ENCODE data around the gene MGARP. TPM values are rescaled to one million over a fixed set of nuclear protein-coding genes. Genes with fewer than 3 reads are reported as not detected.
"Not testable (repeated sequence)": the region's sequence is repeated elsewhere in the genome, so short reads cannot be mapped to it uniquely, and the experiment has no call there.

The MGARP gene
- polyA plus RNA-seq: under 1 TPM in 3 of 4 donors, not detected in 1; 0.25 to 0.89 (median 0.35) TPM
- long read RNA-seq, donor 1: 0 reads
- long read RNA-seq, donor 2: 0 reads
- long read RNA-seq, donor 3: 0 reads
- long read RNA-seq, donor 4: 0 reads
- long read RNA-seq, donor 5: 0 reads
- long read RNA-seq, donor 6: 0 reads
- long read RNA-seq, donor 7: 0 reads
- long read RNA-seq, donor 8: 0 reads
- long read RNA-seq, donor 9: 0 reads
- long read RNA-seq, donor 10: 0 reads

DNA sequence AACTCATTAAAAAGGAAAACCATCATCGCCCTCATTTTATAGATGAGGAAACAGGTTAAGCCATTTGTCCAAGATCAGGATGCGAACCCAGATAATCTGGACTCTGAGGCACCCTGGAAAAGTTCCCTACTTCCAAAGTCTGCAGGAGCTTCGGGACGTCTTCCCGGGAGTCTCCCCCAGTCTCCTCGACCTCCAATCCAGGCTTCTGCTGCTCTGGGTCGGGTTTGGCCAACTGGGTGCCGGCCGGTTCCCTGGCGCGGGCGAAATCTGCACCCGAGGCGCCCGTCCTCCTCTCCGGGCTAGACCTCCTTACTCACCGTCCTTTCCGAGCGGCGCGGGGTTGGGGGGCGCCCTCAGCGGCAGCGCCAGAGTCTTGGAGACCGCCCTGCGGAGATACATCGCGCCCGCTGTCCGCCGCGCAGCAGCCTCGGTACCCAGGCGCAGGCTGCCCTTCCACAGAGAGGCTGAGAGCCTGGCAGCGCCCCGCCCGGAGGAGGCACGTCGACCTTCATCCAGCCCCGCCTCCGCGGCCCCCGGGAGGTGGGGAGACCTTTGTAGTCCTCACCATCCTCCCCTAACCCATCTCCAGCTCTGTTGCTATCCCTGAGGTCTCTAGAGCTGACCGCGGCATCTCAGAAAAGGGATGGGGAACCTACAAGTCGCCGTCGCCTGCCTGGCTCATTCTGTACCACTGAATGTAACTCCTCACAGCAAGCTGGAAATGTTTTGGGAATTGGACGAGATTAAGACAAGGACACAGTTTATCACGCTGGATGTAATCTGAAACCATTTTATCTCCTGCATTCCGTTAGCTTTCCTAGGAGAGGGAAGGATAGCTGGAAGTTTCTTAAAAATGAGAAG is at the start of gene MGARP:
TSS of gene MGARP (minus strand) at position 466 of the 861 bp plus-strand sequence. CDS start at position 399, 67 bp downstream.
- H3K27me3 ChIP-seq (ENCODE audit: control insufficient read depth in 3 of 3, insufficient read depth in 3 of 3, low read length in 3 of 3): peaks cover 0 to 40% (median 16%) of the 10 kb centered on the region in 3 donors
- FAIRE-seq (no peak), DNase-seq (peak in 1 of 2 donors; percentile 37)
- no peak within 1 kb of the TSS for H3K27ac ChIP-seq (ENCODE audit: low read depth in 1 of 3, low read length in 2 of 3)
- no peaks in the 10 kb centered on the region for H3K9me3 ChIP-seq (ENCODE audit: control insufficient read depth in 2 of 2, insufficient read depth in 1 of 2, low read depth in 1 of 2, low read length in 1 of 2)
- WGBS, 3 donors: 5 to 10% (median 7%) methylated on average over 44 to 51 of the region's 51 CpGs
- peaks cover 0 to 8% (median 4%) of the 10 kb centered on the region in 3 donors for H3K4me1 ChIP-seq (ENCODE audit: control insufficient read depth in 3 of 3, insufficient read depth in 2 of 3, low read depth in 1 of 3, low read length in 2 of 3)
- peak within 1 kb of the TSS in 2 of 3 donors; percentile 30 to 35 for H3K4me3 ChIP-seq (ENCODE audit: low read depth in 1 of 3, low read length in 3 of 3)
- H3K36me3 ChIP-seq (ENCODE audit: control insufficient read depth in 3 of 3, insufficient read depth in 2 of 3, low read depth in 1 of 3, low read length in 3 of 3): no peaks in the 10 kb centered on the region

DNA sequence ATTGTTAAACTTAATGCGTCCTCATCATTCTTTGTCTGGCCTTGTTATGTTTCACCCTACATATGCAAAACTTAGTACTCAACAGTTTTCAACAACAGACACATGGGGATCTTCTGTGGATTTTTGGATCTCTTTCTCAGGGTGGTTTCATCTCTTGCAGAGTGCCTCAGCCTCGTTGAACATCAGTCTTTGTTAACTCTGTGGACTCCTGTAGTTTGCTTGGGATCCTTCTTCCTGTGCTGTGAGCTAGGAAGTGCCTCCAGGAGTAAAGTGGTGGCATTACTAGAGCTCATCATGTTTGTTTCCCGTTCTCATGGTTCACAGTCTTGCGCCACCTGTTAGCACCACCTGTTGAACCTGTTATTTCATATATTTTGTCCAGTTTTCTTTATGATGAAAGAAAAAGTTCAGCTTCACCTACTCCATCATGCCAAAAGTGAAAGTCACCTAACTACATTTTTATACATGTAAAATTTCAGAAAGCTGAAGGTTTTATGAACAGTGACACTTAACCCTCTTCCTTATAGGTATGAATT is 49.7 kb upstream of the MGARP start:
- FAIRE-seq: no peak

DNA sequence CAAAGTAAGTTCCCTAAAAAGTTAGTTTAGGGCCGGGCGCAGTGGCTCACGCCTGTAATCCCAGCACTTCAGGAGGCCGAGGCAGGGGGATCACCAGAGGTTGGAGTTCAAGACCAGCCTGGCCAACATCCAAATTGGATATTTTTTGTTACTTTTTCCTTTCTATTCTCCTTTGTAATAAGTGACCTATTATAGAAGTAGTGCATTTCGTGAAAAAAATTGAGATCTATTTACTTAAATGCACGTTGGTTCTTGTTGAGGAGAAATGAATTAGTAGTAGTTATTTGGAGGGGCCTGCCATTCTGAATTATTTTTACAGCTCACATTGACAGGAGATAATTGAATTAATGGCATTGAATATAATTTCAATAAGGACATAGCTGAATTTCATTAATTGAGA is 44.6 kb upstream of the MGARP start:
- 65 to 79% (median 67%) methylated on average over 6 of the region's 6 CpGs for WGBS, 3 donors
- H3K4me1 ChIP-seq (ENCODE audit: control insufficient read depth in 3 of 3, insufficient read depth in 2 of 3, low read depth in 1 of 3, low read length in 2 of 3): peaks cover 0 to 6% (median 0%) of the 10 kb centered on the region in 3 donors
- FAIRE-seq (no peak), DNase-seq (no peak)
- H3K36me3 ChIP-seq (ENCODE audit: control insufficient read depth in 3 of 3, insufficient read depth in 2 of 3, low read depth in 1 of 3, low read length in 3 of 3): peaks cover 0 to 20% (median 0%) of the 10 kb centered on the region in 3 donors
- no peaks in the 10 kb centered on the region for H3K27me3 ChIP-seq (ENCODE audit: control insufficient read depth in 3 of 3, insufficient read depth in 3 of 3, low read length in 3 of 3)
- peaks cover 0 to 6% of the 10 kb centered on the region in 2 donors for H3K9me3 ChIP-seq (ENCODE audit: control insufficient read depth in 2 of 2, insufficient read depth in 1 of 2, low read depth in 1 of 2, low read length in 1 of 2)
- H3K27ac ChIP-seq (ENCODE audit: low read depth in 1 of 3, low read length in 2 of 3): no peak overlapping the region
- no peak overlapping the region for H3K4me3 ChIP-seq (ENCODE audit: low read depth in 1 of 3, low read length in 3 of 3)

More for the DNA sequence above, 49.7 kb upstream of the MGARP start:
- H3K27ac ChIP-seq (ENCODE audit: low read depth in 1 of 3, low read length in 2 of 3): no peak overlapping the region
- H3K9me3 ChIP-seq (ENCODE audit: control insufficient read depth in 2 of 2, insufficient read depth in 1 of 2, low read depth in 1 of 2, low read length in 1 of 2): peaks cover 0 to 6% of the 10 kb centered on the region in 2 donors
- DNase-seq: no peak
- peaks cover 0 to 18% (median 0%) of the 10 kb centered on the region in 3 donors for H3K36me3 ChIP-seq (ENCODE audit: control insufficient read depth in 3 of 3, insufficient read depth in 2 of 3, low read depth in 1 of 3, low read length in 3 of 3)
- no peaks in the 10 kb centered on the region for H3K27me3 ChIP-seq (ENCODE audit: control insufficient read depth in 3 of 3, insufficient read depth in 3 of 3, low read length in 3 of 3)
- 81 to 91% (median 84%) methylated on average over 4 of the region's 4 CpGs for WGBS, 3 donors
- no peak overlapping the region for H3K4me3 ChIP-seq (ENCODE audit: low read depth in 1 of 3, low read length in 3 of 3)
- no peaks in the 10 kb centered on the region for H3K4me1 ChIP-seq (ENCODE audit: control insufficient read depth in 3 of 3, insufficient read depth in 2 of 3, low read depth in 1 of 3, low read length in 2 of 3)

DNA sequence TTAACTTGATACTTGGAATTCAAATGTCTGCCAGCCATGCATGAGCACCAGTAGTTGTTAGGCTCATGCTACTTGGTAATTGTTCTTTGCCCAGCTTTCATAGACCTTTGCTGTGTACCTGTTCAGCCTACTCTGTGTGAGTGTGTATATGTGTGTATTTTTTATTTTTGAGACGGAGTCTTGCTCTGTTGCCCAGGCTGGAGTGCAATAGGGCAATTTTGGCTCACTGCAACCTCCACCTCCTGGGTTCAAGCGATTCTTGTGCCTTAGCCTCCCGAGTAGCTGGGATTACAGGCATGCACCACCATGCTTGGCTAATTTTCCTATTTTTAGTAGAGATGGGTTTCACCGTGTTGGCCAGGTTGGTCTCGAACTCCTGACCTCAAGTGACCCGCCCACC is 42.5 kb upstream of the MGARP start:
- 93 to 99% (median 98%) methylated on average over 6 of the region's 6 CpGs for WGBS, 3 donors
- H3K27me3 ChIP-seq (ENCODE audit: control insufficient read depth in 3 of 3, insufficient read depth in 3 of 3, low read length in 3 of 3); FAIRE-seq; H3K4me3 ChIP-seq (ENCODE audit: low read depth in 1 of 3, low read length in 3 of 3); DNase-seq; H3K9me3 ChIP-seq (ENCODE audit: control insufficient read depth in 2 of 2, insufficient read depth in 1 of 2, low read depth in 1 of 2, low read length in 1 of 2); H3K4me1 ChIP-seq (ENCODE audit: control insufficient read depth in 3 of 3, insufficient read depth in 2 of 3, low read depth in 1 of 3, low read length in 2 of 3); H3K27ac ChIP-seq (ENCODE audit: low read depth in 1 of 3, low read length in 2 of 3): not testable (repeated sequence)
- H3K36me3 ChIP-seq (ENCODE audit: control insufficient read depth in 3 of 3, insufficient read depth in 2 of 3, low read depth in 1 of 3, low read length in 3 of 3): peaks cover 0 to 12% (median 0%) of the 10 kb centered on the region in 3 donors

DNA sequence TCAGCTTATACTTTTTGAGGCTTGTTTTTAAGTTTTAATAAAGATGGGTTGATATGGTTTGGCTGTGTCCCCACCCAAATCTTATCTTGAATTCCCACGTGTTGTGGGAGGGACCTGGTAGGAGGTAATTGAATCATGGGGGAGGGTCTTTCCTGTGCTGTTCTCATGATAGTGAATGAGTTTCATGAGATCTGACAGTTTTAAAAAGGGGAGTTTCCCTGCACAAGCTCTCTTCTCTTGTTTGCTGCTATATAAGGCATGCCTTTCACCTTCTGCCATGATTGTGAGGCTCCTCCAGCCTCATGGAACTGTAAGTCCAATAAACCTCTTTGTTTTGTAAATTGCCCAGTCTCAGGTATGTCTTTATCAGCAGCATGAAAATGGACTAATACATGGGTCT is 42.0 kb upstream of the MGARP start:
- not testable (repeated sequence) for H3K4me1 ChIP-seq (ENCODE audit: control insufficient read depth in 3 of 3, insufficient read depth in 2 of 3, low read depth in 1 of 3, low read length in 2 of 3); H3K9me3 ChIP-seq (ENCODE audit: control insufficient read depth in 2 of 2, insufficient read depth in 1 of 2, low read depth in 1 of 2, low read length in 1 of 2); FAIRE-seq

DNA sequence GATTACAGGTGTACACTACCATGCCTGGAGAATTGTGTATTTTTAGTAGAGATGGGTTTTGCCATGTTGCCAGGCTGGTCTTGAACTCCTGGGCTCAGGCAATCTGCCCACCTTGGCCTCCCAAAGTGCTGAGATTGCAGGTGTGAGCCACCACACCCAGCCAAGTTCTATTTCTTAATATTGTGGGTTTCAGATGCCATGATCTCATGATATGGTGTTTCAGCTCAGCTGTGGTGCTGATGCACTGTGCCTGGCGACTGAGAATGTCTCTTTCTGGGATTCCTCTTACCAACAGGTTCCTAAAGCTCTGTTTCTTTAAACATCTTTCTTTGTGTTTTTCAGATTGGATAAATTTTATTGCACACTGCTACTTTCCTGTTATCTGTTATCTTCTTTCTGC is 39.5 kb upstream of the MGARP start:
- no peak for FAIRE-seq
- DNase-seq: no peak
- no peaks in the 10 kb centered on the region for H3K9me3 ChIP-seq (ENCODE audit: control insufficient read depth in 2 of 2, insufficient read depth in 1 of 2, low read depth in 1 of 2, low read length in 1 of 2)
- H3K27ac ChIP-seq (ENCODE audit: low read depth in 1 of 3, low read length in 2 of 3): no peak overlapping the region
- H3K27me3 ChIP-seq (ENCODE audit: control insufficient read depth in 3 of 3, insufficient read depth in 3 of 3, low read length in 3 of 3): no peaks in the 10 kb centered on the region
- peaks cover 0 to 6% (median 0%) of the 10 kb centered on the region in 3 donors for H3K36me3 ChIP-seq (ENCODE audit: control insufficient read depth in 3 of 3, insufficient read depth in 2 of 3, low read depth in 1 of 3, low read length in 3 of 3)
- peaks cover 0 to 11% (median 0%) of the 10 kb centered on the region in 3 donors for H3K4me1 ChIP-seq (ENCODE audit: control insufficient read depth in 3 of 3, insufficient read depth in 2 of 3, low read depth in 1 of 3, low read length in 2 of 3)
- H3K4me3 ChIP-seq (ENCODE audit: low read depth in 1 of 3, low read length in 3 of 3): no peak overlapping the region
- WGBS, 3 donors: 79 to 90% (median 87%) methylated on average over 1 of the region's 1 CpG

More for the DNA sequence above, 42.0 kb upstream of the MGARP start:
- 31 to 54% (median 38%) methylated on average over 1 of the region's 1 CpG for WGBS, 3 donors
- not testable (repeated sequence) for H3K4me3 ChIP-seq (ENCODE audit: low read depth in 1 of 3, low read length in 3 of 3); H3K36me3 ChIP-seq (ENCODE audit: control insufficient read depth in 3 of 3, insufficient read depth in 2 of 3, low read depth in 1 of 3, low read length in 3 of 3); H3K27me3 ChIP-seq (ENCODE audit: control insufficient read depth in 3 of 3, insufficient read depth in 3 of 3, low read length in 3 of 3); DNase-seq; H3K27ac ChIP-seq (ENCODE audit: low read depth in 1 of 3, low read length in 2 of 3)

DNA sequence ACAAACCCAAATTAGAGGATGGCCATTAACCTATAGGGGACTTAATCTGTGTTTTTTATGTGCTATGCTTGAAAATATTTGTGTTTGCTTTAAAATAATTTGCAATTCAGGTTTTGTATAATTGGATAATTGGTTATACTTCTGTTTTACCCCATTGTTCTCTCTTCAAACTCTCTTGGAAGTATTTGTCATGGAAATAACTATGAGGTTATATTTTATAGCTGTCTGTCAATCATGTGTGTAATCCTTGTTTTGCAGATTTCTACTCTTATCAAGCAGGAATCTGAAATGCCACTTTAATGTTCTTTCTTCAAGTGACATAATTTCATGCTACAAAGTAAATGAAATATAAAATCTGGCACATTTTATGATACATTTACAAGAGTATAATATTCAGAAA is 37.6 kb upstream of the MGARP start:
- no peak overlapping the region for H3K4me3 ChIP-seq (ENCODE audit: low read depth in 1 of 3, low read length in 3 of 3)
- H3K27ac ChIP-seq (ENCODE audit: low read depth in 1 of 3, low read length in 2 of 3): no peak overlapping the region
- no peaks in the 10 kb centered on the region for H3K27me3 ChIP-seq (ENCODE audit: control insufficient read depth in 3 of 3, insufficient read depth in 3 of 3, low read length in 3 of 3)
- DNase-seq (no peak), FAIRE-seq (no peak)
- H3K36me3 ChIP-seq (ENCODE audit: control insufficient read depth in 3 of 3, insufficient read depth in 2 of 3, low read depth in 1 of 3, low read length in 3 of 3): peaks cover 0 to 7% (median 0%) of the 10 kb centered on the region in 3 donors
- H3K9me3 ChIP-seq (ENCODE audit: control insufficient read depth in 2 of 2, insufficient read depth in 1 of 2, low read depth in 1 of 2, low read length in 1 of 2): no peaks in the 10 kb centered on the region
- peaks cover 0 to 4% (median 0%) of the 10 kb centered on the region in 3 donors for H3K4me1 ChIP-seq (ENCODE audit: control insufficient read depth in 3 of 3, insufficient read depth in 2 of 3, low read depth in 1 of 3, low read length in 2 of 3)

DNA sequence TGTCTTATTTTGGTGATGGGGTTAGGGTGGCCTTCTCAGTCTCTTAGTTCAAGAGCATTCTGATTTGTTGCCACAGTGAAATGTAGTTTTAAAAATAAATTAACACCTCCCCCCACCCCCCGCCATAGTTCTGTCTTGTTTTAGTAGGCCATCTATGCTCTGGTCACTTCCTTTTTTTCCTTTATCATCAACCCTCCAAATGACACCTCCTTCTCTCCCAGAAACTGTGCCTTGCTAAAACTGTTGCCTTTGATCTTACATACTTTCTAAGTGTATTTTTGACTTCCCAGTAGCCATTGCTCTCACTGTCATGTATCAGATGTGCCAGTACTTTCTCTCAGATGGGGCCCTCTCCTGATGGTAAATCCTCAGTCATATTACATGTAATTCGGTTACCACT is 36.7 kb upstream of the MGARP start:
- Histone ChIP-seq H3K27ac (ENCODE audit: low read depth in 1 of 3, low read length in 2 of 3) (no peak overlapping the region), H3K4me1 (ENCODE audit: control insufficient read depth in 3 of 3, insufficient read depth in 2 of 3, low read depth in 1 of 3, low read length in 2 of 3) (peaks cover 0 to 4% (median 0%) of the 10 kb centered on the region in 3 donors), H3K27me3 (ENCODE audit: control insufficient read depth in 3 of 3, insufficient read depth in 3 of 3, low read length in 3 of 3) (no peaks in the 10 kb centered on the region), H3K36me3 (ENCODE audit: control insufficient read depth in 3 of 3, insufficient read depth in 2 of 3, low read depth in 1 of 3, low read length in 3 of 3) (peaks cover 0 to 7% (median 0%) of the 10 kb centered on the region in 3 donors), H3K9me3 (ENCODE audit: control insufficient read depth in 2 of 2, insufficient read depth in 1 of 2, low read depth in 1 of 2, low read length in 1 of 2) (no peaks in the 10 kb centered on the region), H3K4me3 (ENCODE audit: low read depth in 1 of 3, low read length in 3 of 3) (no peak overlapping the region)
- DNase-seq (no peak), FAIRE-seq (no peak)
- 90 to 95% (median 92%) methylated on average over 2 of the region's 2 CpGs for WGBS, 3 donors
